K562 (cell line): ENCODE data around the gene ABHD5. TPM values are rescaled to one million over a fixed set of nuclear protein-coding genes. Genes with fewer than 3 reads are reported as not detected.

Source experiments
- ATAC-seq: fragments of 200-7000 bp; cut with Tn5 transposase; 3 replicates; pipeline ENCODE4 v1.9.1; 2020; ENCODE audit warnings: moderate library complexity
- BruUV-seq: library from RNA; stranded (reverse); fragments of 400-500 nt; replicated peaks from 2 replicates; lab custom pipeline; 2021; lab: Mats Ljungman, UMichigan
- CTCF ChIA-PET: fragments of 300-600 bp; formaldehyde crosslinking; extraction: SDS; loops from one replicate; lab custom pipeline; 2021; ENCODE audit warnings: low intra/inter-chr PET ratio; lab: Yijun Ruan, JAX
- POLR2A ChIA-PET: fragments of 300-600, 350-650 bp; sonication (Branson Sonifier 250); formaldehyde crosslinking; extraction: SDS; loops from one replicate; lab custom pipeline; 2021; ENCODE audit warnings: antibody characterized with exemption, inconsistent platforms; lab: Yijun Ruan, JAX
- DNase-seq, 4 experiments: peaks; one replicate each; pipeline versions ENCODE4 v3.0.0 to v3.0.0-alpha.2; 2011 to 2018; ENCODE audit warnings: low spot score in 3 of 4, mixed read lengths in 3 of 4; ENCODE audit errors: extremely low read depth in 1 of 4
- FAIRE-seq: peaks from 2 replicates; lab custom pipeline; 2011; peaks lifted over from hg19 to GRCh38; lab: Jason Lieb, UNC
- H2AFZ ChIP-seq: 2 replicates; pipeline ENCODE4 v1.6.0; 2011; ENCODE audit warnings: low read depth, low read length, control low read depth, inconsistent platforms
- H3K27ac ChIP-seq: fragments of 200-600 bp; 3 replicates; pipeline ENCODE4 v1.8.0; 2011; ENCODE audit warnings: low read depth, mild to moderate bottlenecking, control low read depth, inconsistent platforms, low read length, moderate library complexity, mixed read lengths; ENCODE audit errors: extremely low read depth
- H3K27me3 ChIP-seq, 2 experiments: fragments of 300-600 bp in 1 of 2; 2 replicates in 1 of 2; 3 replicates in 1 of 2; pipeline versions ENCODE4 v1.6.0 to v1.8.0; 2011; ENCODE audit warnings: inconsistent platforms in 2 of 2, low read length in 2 of 2, mild to moderate bottlenecking in 1 of 2, mixed read lengths in 1 of 2, moderate library complexity in 1 of 2; ENCODE audit not compliant: control insufficient read depth in 2 of 2, insufficient read depth in 2 of 2
- H3K36me3 ChIP-seq: fragments of 300-600 bp; 3 replicates; pipeline ENCODE4 v1.8.0; 2011; ENCODE audit warnings: mild to moderate bottlenecking, low read length, inconsistent platforms; ENCODE audit not compliant: control insufficient read depth, insufficient read depth
- H3K4me1 ChIP-seq, 2 experiments: fragments of 200-600 bp in 1 of 2; replicated peaks in 1 of 2; 2 replicates in 1 of 2; 3 replicates in 1 of 2; pipeline versions ENCODE4 v1.5.1 to v1.8.0; 2011; ENCODE audit warnings: inconsistent platforms in 2 of 2, low read length in 2 of 2, mild to moderate bottlenecking in 1 of 2, mixed read lengths in 1 of 2, moderate library complexity in 1 of 2; ENCODE audit not compliant: control insufficient read depth in 2 of 2, insufficient read depth in 2 of 2
- H3K4me2 ChIP-seq: 2 replicates; pipeline ENCODE4 v1.6.1; 2011; ENCODE audit warnings: low read length, control low read depth, inconsistent platforms, mixed read lengths; ENCODE audit not compliant: insufficient read depth
- H3K4me3 ChIP-seq: fragments of 200-600 bp; sonication (generic), shearing (Covaris generic); 2 replicates; pipeline ENCODE4 v1.5.1; 2016; ENCODE audit warnings: control low read depth, inconsistent platforms
- H3K79me2 ChIP-seq: fragments of 200-600 bp; 3 replicates; pipeline ENCODE4 v1.8.0; 2011; ENCODE audit warnings: low read length, inconsistent platforms; ENCODE audit not compliant: control insufficient read depth, insufficient read depth
- H3K9ac ChIP-seq, 2 experiments: 2 replicates each; pipeline versions ENCODE4 v1.6.0 to v1.6.1; 2011; ENCODE audit warnings: low read depth in 2 of 2, low read length in 2 of 2, control low read depth in 1 of 2, inconsistent platforms in 1 of 2, mild to moderate bottlenecking in 1 of 2, mixed read lengths in 1 of 2; ENCODE audit not compliant: insufficient read depth in 1 of 2
- H3K9me1 ChIP-seq: one replicate; pipeline ENCODE4 v1.6.0; 2011; ENCODE audit warnings: inconsistent platforms, mild to moderate bottlenecking, low read length, moderate library complexity; ENCODE audit not compliant: control insufficient read depth, insufficient read depth
- H3K9me3 ChIP-seq: replicated peaks from 2 replicates; pipeline ENCODE4 v1.5.1; 2011; ENCODE audit warnings: low read depth, low read length, inconsistent platforms; ENCODE audit not compliant: control insufficient read depth, insufficient read depth
- H4K20me1 ChIP-seq: replicated peaks from 2 replicates; pipeline ENCODE4 v1.6.1; 2011; ENCODE audit warnings: low read length, inconsistent platforms, mixed read lengths; ENCODE audit not compliant: control insufficient read depth, insufficient read depth
- CAMTA2 ChIP-seq: fragments of 250-450 bp; sonication (Bioruptor Pico); conservative IDR thresholded peaks from 2 replicates; pipeline ENCODE4 v1.5.1; 2022
- E2F5 ChIP-seq: sonication (generic); formaldehyde crosslinking; IDR thresholded peaks from 2 replicates; pipeline ENCODE4 v1.8.0; 2022; ENCODE audit warnings: mild to moderate bottlenecking, missing genetic modification reagents
- HMBOX1 ChIP-seq: sonication (generic); IDR thresholded peaks from 2 replicates; pipeline ENCODE4 v1.6.1; 2016
- MEIS2 ChIP-seq: fragments of 450-650 bp; IDR thresholded peaks from 2 replicates; pipeline ENCODE4 v1.6.1; 2014; ENCODE audit warnings: mild to moderate bottlenecking; ENCODE audit not compliant: partially characterized antibody
- NR2C1 ChIP-seq, 2 experiments: fragments of 450-650 bp; IDR thresholded peaks; 2 replicates each; pipeline ENCODE4 v1.6.1; 2017; ENCODE audit warnings: mild to moderate bottlenecking in 2 of 2, antibody characterized with exemption in 1 of 2, inconsistent platforms in 1 of 2, missing compliant biosample characterization in 1 of 2, missing genetic modification characterization in 1 of 2
- NR4A1 ChIP-seq, 2 experiments: fragments of 250-450 bp in 1 of 2; fragments of 450-650 bp in 1 of 2; sonication (Bioruptor Pico) in 1 of 2; IDR thresholded peaks; 2 replicates each; pipeline versions ENCODE4 v1.4.0 to v1.6.1; 2016 to 2020; ENCODE audit warnings: mild to moderate bottlenecking in 2 of 2, missing compliant biosample characterization in 1 of 2, missing genetic modification characterization in 1 of 2, moderate library complexity in 1 of 2
- PBX2 ChIP-seq, 2 experiments: IDR thresholded peaks in 1 of 2; conservative IDR thresholded peaks in 1 of 2; 2 replicates each; pipeline ENCODE4 v1.6.1; 2016; ENCODE audit warnings: low read depth in 2 of 2, mild to moderate bottlenecking in 1 of 2, missing compliant biosample characterization in 1 of 2, missing genetic modification characterization in 1 of 2, moderate library complexity in 1 of 2
- SIRT6 ChIP-seq: IDR thresholded peaks from one replicate; pipeline ENCODE4 v1.6.1; 2012; ENCODE audit warnings: low read depth, mild to moderate bottlenecking, control low read depth, inconsistent platforms, low read length, moderate library complexity
- ZNF717 ChIP-seq: fragments of 250-450 bp; sonication (Bioruptor Pico); IDR thresholded peaks from 2 replicates; pipeline ENCODE4 v1.5.0; 2021
- WGBS: fragments of 100-300 bp; shearing (Covaris generic); methylation state at CpG from one replicate; pipeline ENCODE4 v1.1.6; 2016; ENCODE audit warnings: low coverage, mixed read lengths; ENCODE audit not compliant: insufficient coverage; ENCODE audit errors: missing lambda C conversion rate; 5-methylcytosine and 5-hydroxymethylcytosine counted together
- in situ Hi-C: fragments of 300-500 bp; cut with MboI; formaldehyde crosslinking; loops from 4 replicates; pipeline ENCODE4 v1.15.0; 2018; ENCODE audit warnings: inconsistent platforms, mixed read lengths
- intact Hi-C: fragments of 100-400 bp; cut with micrococcal nuclease; formaldehyde crosslinking; loops from 2 replicates; pipeline ENCODE4 v1.14.2; 2022
- polyA plus RNA-seq, 8 experiments: library from polyadenylated mRNA; depleted of rRNA in 4 of 8; stranded (reverse) in 5 of 8; unstranded in 3 of 8; fragments of >200 nt; fragmentation: Nextera tagmentation in 2 of 8; fragmentation: Illumina TruSeq in 1 of 8; extraction: Ambion mirVana in 2 of 8; extraction: Trizol in 1 of 8; gene quantifications; 2 replicates each; pipeline versions ENCODE4 v1.2.1 to v1.2.3, GENCODE V29; 2011 to 2014; ENCODE audit warnings: inconsistent platforms in 1 of 8, missing spikeins in 1 of 8
- total RNA-seq, 7 experiments: library from RNA; depleted of rRNA in 6 of 7; stranded (reverse); fragments of >200 nt in 6 of 7; fragmentation: Illumina TruSeq in 2 of 7; extraction: Trizol in 2 of 7; gene quantifications; 2 replicates each; pipeline versions ENCODE4 v1.2.1 to v1.2.3, GENCODE V29; 2011 to 2021; ENCODE audit warnings: low replicate concordance in 1 of 7

The ABHD5 gene
- total and polyA plus RNA-seq, 9 of the 15 experiments (the other 6 are each of a cell fraction or from before 2014, with no cell fraction given), result 27.8 to 61.7 (median 39.9) TPM

- TF ChIP-seq E2F5, result no peak
- TF ChIP-seq NR2C1 (IDR thresholded peaks at IDR 0.05), result no peak
- TF ChIP-seq NR2C1 (tag; IDR thresholded peaks at IDR 0.05), result no peak
- TF ChIP-seq SIRT6, result no peak
- 0 out of 2 replicates have a peak, but pooled peaks have one; percentile 26 for TF ChIP-seq ZNF717 (CRISPR knock-in tag)
Measured at GRCh38 chr3:43695863-43696262, 5.1 kb downstream of the ABHD5 start (continued).

GRCh38 chr3:43696441-43696840 lies 5.7 kb downstream of the ABHD5 start:
- no peak for FAIRE-seq
- CTCF ChIA-PET, result no interaction called here
- Histone ChIP-seq H3K4me3 (no peak overlapping the region), H3K4me1 (peaks cover 8 to 40% of the 10 kb centered on the region in 2 experiments), H2AFZ (no peak overlapping the region), H3K27me3 (no peaks in the 10 kb centered on the region), H3K9ac (peak overlapping the region in 1 of 2 experiments; percentile 19; a peak in 1 of 4 replicates), H4K20me1 (peaks cover 26% of the 10 kb centered on the region; the same call in 1 of the 2 replicates), H3K79me2 (peaks cover 93% of the 10 kb centered on the region), H3K27ac (peak overlapping the region; percentile 1; the same call in 1 of the 3 replicates), H3K9me3 (no peaks in the 10 kb centered on the region), H3K36me3 (peaks cover 47% of the 10 kb centered on the region), H3K4me2 (peak overlapping the region; percentile 32), H3K9me1 (no peaks in the 10 kb centered on the region)
- no peak for DNase-seq
- ATAC-seq, result no peak
- POLR2A ChIA-PET, result interaction anchor here (0.6 to 1.6 kb wide), 8 partner anchors 8 to 986 kb away, joined by 3 to 6 read pairs (median 4); no protein-coding TSS in a partner anchor
- TF ChIP-seq CAMTA2 (CRISPR knock-in tag) (no peak), MEIS2 (peak; percentile 18), PBX2 (CRISPR knock-in tag; IDR thresholded peaks at IDR 0.05; ENCODE audit: low read depth) (no peak), PBX2 (tag; conservative IDR thresholded peaks at IDR 0.05; ENCODE audit: low read depth) (peak; percentile 32), HMBOX1 (0 out of 2 replicates have a peak, but pooled peaks have one; percentile 28), NR4A1 (CRISPR knock-in tag; IDR thresholded peaks at IDR 0.05) (no peak), NR4A1 (tag; IDR thresholded peaks at IDR 0.05) (no peak)
- no TSS peak for BruUV-seq
- in situ Hi-C loops (no loop called here), intact Hi-C loops (no loop called here)
- WGBS, result 24% methylated on average over 1 of the region's 1 CpG
